OCI-LY1 (cell line): Measurements from ENCODE around the gene MRTFA.

Experiments used
- EZH2 ChIP-seq: fragments of 200-600 bp; sonication (generic), shearing (Covaris generic); IDR thresholded peaks from 2 replicates; pipeline ENCODE4 v1.8.0; 2017; ENCODE audit warnings: borderline replicate concordance, mixed run types, mild to moderate bottlenecking, antibody characterized with exemption, low read length, moderate library complexity, mixed read lengths
- TF ChIP-seq, protein P1 (sequence below): fragments of 200-600 bp; sonication (generic), shearing (Covaris generic); IDR thresholded peaks from 2 replicates; pipeline ENCODE4 v1.5.1; 2017; ENCODE audit warnings: mild to moderate bottlenecking, antibody characterized with exemption, low read length, moderate library complexity, mixed read lengths

DNA sequence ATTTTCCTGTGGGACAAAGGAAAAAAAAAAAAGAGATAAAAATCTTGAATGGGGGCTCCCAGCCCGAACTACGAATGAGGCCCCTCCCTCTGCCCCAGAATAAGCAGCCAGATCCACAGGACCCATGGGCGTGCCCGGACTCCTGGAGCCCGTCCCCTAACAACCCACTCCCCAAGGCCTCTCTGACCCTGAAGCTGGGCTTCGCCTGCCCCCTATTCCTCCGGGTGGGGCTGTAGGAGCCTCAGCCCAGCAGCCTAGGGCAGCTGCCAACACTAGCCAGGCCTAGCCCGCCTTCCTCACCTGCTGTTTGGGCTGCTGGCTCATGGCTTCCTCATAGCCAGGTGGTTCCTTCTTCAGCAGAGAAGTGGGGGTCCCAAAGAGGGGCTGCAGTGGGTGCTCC, 219.5 kb downstream of the MRTFA start:
- TF ChIP-seq EZH2, result no peak
- TF ChIP-seq, protein P1, sequence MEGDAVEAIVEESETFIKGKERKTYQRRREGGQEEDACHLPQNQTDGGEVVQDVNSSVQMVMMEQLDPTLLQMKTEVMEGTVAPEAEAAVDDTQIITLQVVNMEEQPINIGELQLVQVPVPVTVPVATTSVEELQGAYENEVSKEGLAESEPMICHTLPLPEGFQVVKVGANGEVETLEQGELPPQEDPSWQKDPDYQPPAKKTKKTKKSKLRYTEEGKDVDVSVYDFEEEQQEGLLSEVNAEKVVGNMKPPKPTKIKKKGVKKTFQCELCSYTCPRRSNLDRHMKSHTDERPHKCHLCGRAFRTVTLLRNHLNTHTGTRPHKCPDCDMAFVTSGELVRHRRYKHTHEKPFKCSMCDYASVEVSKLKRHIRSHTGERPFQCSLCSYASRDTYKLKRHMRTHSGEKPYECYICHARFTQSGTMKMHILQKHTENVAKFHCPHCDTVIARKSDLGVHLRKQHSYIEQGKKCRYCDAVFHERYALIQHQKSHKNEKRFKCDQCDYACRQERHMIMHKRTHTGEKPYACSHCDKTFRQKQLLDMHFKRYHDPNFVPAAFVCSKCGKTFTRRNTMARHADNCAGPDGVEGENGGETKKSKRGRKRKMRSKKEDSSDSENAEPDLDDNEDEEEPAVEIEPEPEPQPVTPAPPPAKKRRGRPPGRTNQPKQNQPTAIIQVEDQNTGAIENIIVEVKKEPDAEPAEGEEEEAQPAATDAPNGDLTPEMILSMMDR, result no peak
